Natural killer cell (primary cell): ENCODE measurements around the gene DNMT1. TPM values are rescaled to one million over a fixed set of nuclear protein-coding genes. Genes with fewer than 3 reads are reported as not detected.

Experiments
- ATAC-seq, 3 donors: fragments of 150-1000 bp in 2 of 3; fragments of 200-7000 bp in 1 of 3; cut with Tn5 transposase; 1 replicate in 1 of 3; 2 replicates in 2 of 3; pipeline ENCODE4 v1.10.0; 2021; ENCODE audit warnings: mild to moderate bottlenecking in 2 of 3, moderate library complexity in 2 of 3
- DNase-seq, 2 donors: peaks; one replicate each; pipeline versions ENCODE4 v3.0.0 to v3.0.0-alpha.2; 2013 to 2021; ENCODE audit warnings: mixed read lengths in 1 of 2
- H3K27ac ChIP-seq: one replicate; pipeline ENCODE4 v1.5.1; 2013; ENCODE audit warnings: mild to moderate bottlenecking, low read length
- H3K27me3 ChIP-seq: one replicate; pipeline ENCODE4 v1.6.1; 2013; ENCODE audit warnings: low read length; ENCODE audit not compliant: control insufficient read depth, insufficient read depth
- H3K36me3 ChIP-seq: one replicate; pipeline ENCODE4 v1.6.1; 2013; ENCODE audit warnings: low read length; ENCODE audit not compliant: control insufficient read depth, insufficient read depth
- H3K4me1 ChIP-seq: one replicate; pipeline ENCODE4 v1.6.1; 2013; ENCODE audit warnings: low read length; ENCODE audit not compliant: control insufficient read depth, insufficient read depth
- H3K4me3 ChIP-seq: one replicate; pipeline ENCODE4 v1.5.1; 2013; ENCODE audit warnings: low read length
- H3K9me3 ChIP-seq: one replicate; pipeline ENCODE4 v1.6.1; 2013; ENCODE audit warnings: low read length; ENCODE audit not compliant: control insufficient read depth, insufficient read depth
- H3K27ac Mint-ChIP-seq, 2 donors: one replicate each; pipeline ENCODE4 v1.8.0; 2022; ENCODE audit warnings: mild to moderate bottlenecking in 2 of 2, mixed read lengths in 2 of 2, moderate library complexity in 1 of 2
- H3K27me3 Mint-ChIP-seq, 2 donors: one replicate each; pipeline ENCODE4 v1.8.0; 2022; ENCODE audit warnings: low read depth in 2 of 2, mixed read lengths in 2 of 2
- H3K36me3 Mint-ChIP-seq: one replicate; pipeline ENCODE4 v1.8.0; 2022; ENCODE audit warnings: mixed read lengths
- H3K4me1 Mint-ChIP-seq, 2 donors: one replicate each; pipeline ENCODE4 v1.8.0; 2022; ENCODE audit warnings: mixed read lengths in 2 of 2
- H3K4me3 Mint-ChIP-seq: one replicate; pipeline ENCODE4 v1.8.0; 2022; ENCODE audit warnings: mild to moderate bottlenecking, moderate library complexity, mixed read lengths
- H3K9me3 Mint-ChIP-seq, 2 donors: one replicate each; pipeline ENCODE4 v1.8.0; 2022; ENCODE audit warnings: mixed read lengths in 2 of 2
- CTCF ChIP-seq: fragments of 200-600 bp; IDR thresholded peaks from one replicate; pipeline ENCODE4 v1.8.0; 2022; ENCODE audit warnings: antibody characterized with exemption
- WGBS: methylation state at CpG from one replicate; pipeline ENCODE4 v1.1.7; 2013; ENCODE audit warnings: missing lambda C conversion rate; ENCODE audit not compliant: insufficient coverage; 5-methylcytosine and 5-hydroxymethylcytosine counted together
- intact Hi-C: fragments of 100-400 bp; cut with micrococcal nuclease; formaldehyde crosslinking; loops from one replicate; pipeline ENCODE4 v1.14.2; 2022
- total RNA-seq, 4 donors: library from RNA; stranded (reverse); fragments of 120-200 nt in 1 of 4; gene quantifications; one replicate each; pipeline versions ENCODE4 v1.2.3 to v1.2.4, GENCODE V29; 2013 to 2022

Gene DNMT1
- total RNA-seq, 3 donors from 2014 or later (not counting 1 experiment from before 2014, with no cell fraction given), result 266 to 323 (median 275) TPM

- Mint-ChIP-seq H3K36me3 (no peaks in the 10 kb centered on the region), H3K4me3 (no peak overlapping the region), H3K27ac (peak overlapping the region in 1 of 2 donors; percentile 14), H3K9me3 (no peaks in the 10 kb centered on the region), H3K27me3 (no peaks in the 10 kb centered on the region), H3K4me1 (peaks cover 0 to 12% of the 10 kb centered on the region in 2 donors)
- 95% methylated on average over 28 of the region's 28 CpGs for WGBS
- Histone ChIP-seq H3K27ac (no peak overlapping the region), H3K4me3 (no peak overlapping the region), H3K27me3 (no peaks in the 10 kb centered on the region), H3K9me3 (no peaks in the 10 kb centered on the region), H3K4me1 (peaks cover 9% of the 10 kb centered on the region), H3K36me3 (no peaks in the 10 kb centered on the region)
- intact Hi-C loops, result no loop called here
- ATAC-seq (no peak), DNase-seq (no peak)
- TF ChIP-seq CTCF, result no peak
Measured at GRCh38 chr19:10223488-10224213, 28.9 kb upstream of the DNMT1 start.

- peaks cover 0 to 8% of the 10 kb centered on the region in 2 donors for H3K4me1 Mint-ChIP-seq
- H3K27ac Mint-ChIP-seq, result no peak overlapping the region
- no peaks in the 10 kb centered on the region for H3K27me3 Mint-ChIP-seq
- no peaks in the 10 kb centered on the region for H3K9me3 Mint-ChIP-seq
- Histone ChIP-seq H3K27ac (no peak overlapping the region), H3K9me3 (no peaks in the 10 kb centered on the region), H3K4me3 (no peak overlapping the region), H3K27me3 (no peaks in the 10 kb centered on the region), H3K36me3 (no peaks in the 10 kb centered on the region), H3K4me1 (peaks cover 4% of the 10 kb centered on the region)
- WGBS, result 57% methylated on average over 10 of the region's 14 CpGs
- ATAC-seq, result no peak
- TF ChIP-seq CTCF, result no peak
- H3K4me3 Mint-ChIP-seq, result no peak overlapping the region
- no peaks in the 10 kb centered on the region for H3K36me3 Mint-ChIP-seq
- intact Hi-C loops, result no loop called here
- no peak for DNase-seq
Measured at GRCh38 chr19:10222201-10222890, 27.6 kb upstream of the DNMT1 start.

- Mint-ChIP-seq H3K27ac (no peak overlapping the region), H3K9me3 (no peaks in the 10 kb centered on the region), H3K27me3 (no peaks in the 10 kb centered on the region), H3K4me3 (no peak overlapping the region), H3K36me3 (no peaks in the 10 kb centered on the region), H3K4me1 (peaks cover 0 to 8% of the 10 kb centered on the region in 2 donors)
- TF ChIP-seq CTCF, result no peak
- H3K27ac ChIP-seq, result no peak overlapping the region
- no peak overlapping the region for H3K4me3 ChIP-seq
- H3K9me3 ChIP-seq, result no peaks in the 10 kb centered on the region
- 92% methylated on average over 5 of the region's 7 CpGs for WGBS
- H3K27me3 ChIP-seq, result no peaks in the 10 kb centered on the region
- DNase-seq, result no peak
- H3K36me3 ChIP-seq, result no peaks in the 10 kb centered on the region
- intact Hi-C loops, result no loop called here
- ATAC-seq, result no peak
- H3K4me1 ChIP-seq, result peaks cover 4% of the 10 kb centered on the region
Measured at GRCh38 chr19:10220695-10221094, 25.9 kb upstream of the DNMT1 start.
